Measurements from ENCODE around the gene TMEM53.

TMEM53 gene

GRCh38 chr1:44721485-44722361, 47.4 kb upstream of the TMEM53 start:
- no peak overlapping the region for H3K14ac ChIP-seq (ENCODE audit: low read length)
- H3K9me3 ChIP-seq (replicated peaks in 1 of 2; ENCODE audit: control insufficient read depth in 2 of 2, insufficient read depth in 1 of 2, low read depth in 1 of 2, low read length in 2 of 2), result no peaks in the 10 kb centered on the region
- H3K4me1 ChIP-seq (ENCODE audit: control insufficient read depth in 2 of 2, insufficient read depth in 1 of 2, low read depth in 1 of 2, low read length in 2 of 2), result peaks cover 0 to 3% of the 10 kb centered on the region in 2 donors
- no peaks in the 10 kb centered on the region for H3K36me3 ChIP-seq (replicated peaks in 1 of 2; ENCODE audit: control insufficient read depth in 2 of 2, insufficient read depth in 2 of 2, low read length in 2 of 2)
- H2AK5ac ChIP-seq (ENCODE audit: low read depth, low read length), result no peak overlapping the region
- no peak overlapping the region for H2BK120ac ChIP-seq (ENCODE audit: low read depth, low read length)
- no peak overlapping the region for H3K9ac ChIP-seq (ENCODE audit: low read depth, low read length, poor library complexity)
- no peak overlapping the region for H2BK12ac ChIP-seq (ENCODE audit: low read length)
- no peak overlapping the region for H2BK15ac ChIP-seq (ENCODE audit: low read length)
- H3K18ac ChIP-seq (ENCODE audit: low read length), result no peak overlapping the region
- no peaks in the 10 kb centered on the region for H3K27me3 ChIP-seq (ENCODE audit: control insufficient read depth in 3 of 3, insufficient read depth in 3 of 3, low read depth in 1 of 3, low read length in 3 of 3)
- H3K27ac ChIP-seq (replicated peaks; ENCODE audit: low read length), result no peak overlapping the region
- no peak for DNase-seq (ENCODE audit: low spot score)
- no CpG with 5 or more reads among the region's 14 CpGs for WGBS, 2 donors (ENCODE audit: extremely low coverage in 2 of 2, insufficient read length in 2 of 2, insufficient replicate concordance in 1 of 2)
- H2AFZ ChIP-seq (ENCODE audit: low read length), result peak overlapping the region; percentile 12
- no peak overlapping the region for H2BK5ac ChIP-seq (ENCODE audit: low read length)
- no peak overlapping the region for H3K4ac ChIP-seq (ENCODE audit: low read length)
- no peak overlapping the region for H4K91ac ChIP-seq (ENCODE audit: low read depth, low read length, poor library complexity)
- peak overlapping the region; percentile 100 for H3K23ac ChIP-seq (ENCODE audit: low read depth, low read length, poor library complexity)
- H4K8ac ChIP-seq (ENCODE audit: low read depth, low read length), result no peak overlapping the region
- H3K4me3 ChIP-seq (ENCODE audit: low read length in 2 of 2), result no peak overlapping the region
- no peaks in the 10 kb centered on the region for H3K79me1 ChIP-seq (ENCODE audit: low read depth, low read length)
- H3K4me2 ChIP-seq (ENCODE audit: insufficient read depth, low read length, poor library complexity, severe bottlenecking), result no peak overlapping the region

- Histone ChIP-seq H3K4me1 (ENCODE audit: control insufficient read depth in 2 of 2, insufficient read depth in 1 of 2, low read depth in 1 of 2, low read length in 2 of 2) (peaks cover 0 to 3% of the 10 kb centered on the region in 2 donors), H3K4ac (ENCODE audit: low read length) (no peak overlapping the region)
- no peak for DNase-seq (ENCODE audit: low spot score)
Measured at GRCh38 chr1:44720281-44720680, 46.0 kb upstream of the TMEM53 start.

GRCh38 chr1:44719318-44719717, 45.0 kb upstream of the TMEM53 start:
- Histone ChIP-seq H3K4me3 (ENCODE audit: low read length in 2 of 2) (no peak overlapping the region), H3K4ac (ENCODE audit: low read length) (no peak overlapping the region), H3K36me3 (replicated peaks in 1 of 2; ENCODE audit: control insufficient read depth in 2 of 2, insufficient read depth in 2 of 2, low read length in 2 of 2) (no peaks in the 10 kb centered on the region), H4K91ac (ENCODE audit: low read depth, low read length, poor library complexity) (no peak overlapping the region), H3K9me3 (replicated peaks in 1 of 2; ENCODE audit: control insufficient read depth in 2 of 2, insufficient read depth in 1 of 2, low read depth in 1 of 2, low read length in 2 of 2) (no peaks in the 10 kb centered on the region), H3K79me1 (ENCODE audit: low read depth, low read length) (no peaks in the 10 kb centered on the region), H2BK12ac (ENCODE audit: low read length) (no peak overlapping the region), H2BK5ac (ENCODE audit: low read length) (no peak overlapping the region), H3K27ac (replicated peaks; ENCODE audit: low read length) (no peak overlapping the region), H3K14ac (ENCODE audit: low read length) (no peak overlapping the region), H3K27me3 (ENCODE audit: control insufficient read depth in 3 of 3, insufficient read depth in 3 of 3, low read depth in 1 of 3, low read length in 3 of 3) (no peaks in the 10 kb centered on the region), H3K23ac (ENCODE audit: low read depth, low read length, poor library complexity) (no peak overlapping the region), H2BK15ac (ENCODE audit: low read length) (no peak overlapping the region), H3K4me1 (ENCODE audit: control insufficient read depth in 2 of 2, insufficient read depth in 1 of 2, low read depth in 1 of 2, low read length in 2 of 2) (peaks cover 0 to 3% of the 10 kb centered on the region in 2 donors), H3K4me2 (ENCODE audit: insufficient read depth, low read length, poor library complexity, severe bottlenecking) (no peak overlapping the region), H2AK5ac (ENCODE audit: low read depth, low read length) (no peak overlapping the region), H4K8ac (ENCODE audit: low read depth, low read length) (no peak overlapping the region), H3K9ac (ENCODE audit: low read depth, low read length, poor library complexity) (no peak overlapping the region), H2BK120ac (ENCODE audit: low read depth, low read length) (no peak overlapping the region), H3K18ac (ENCODE audit: low read length) (no peak overlapping the region), H2AFZ (ENCODE audit: low read length) (no peak overlapping the region)
- DNase-seq (ENCODE audit: low spot score), result no peak
- no CpG with 5 or more reads among the region's 5 CpGs for WGBS, 2 donors (ENCODE audit: extremely low coverage in 2 of 2, insufficient read length in 2 of 2, insufficient replicate concordance in 1 of 2)

More at GRCh38 chr1:44720281-44720680, 46.0 kb upstream of the TMEM53 start:
- no peaks in the 10 kb centered on the region for H3K79me1 ChIP-seq (ENCODE audit: low read depth, low read length)
- H4K91ac ChIP-seq (ENCODE audit: low read depth, low read length, poor library complexity), result no peak overlapping the region
- H2AK5ac ChIP-seq (ENCODE audit: low read depth, low read length), result no peak overlapping the region
- H3K27ac ChIP-seq (replicated peaks; ENCODE audit: low read length), result no peak overlapping the region
- H2BK15ac ChIP-seq (ENCODE audit: low read length), result no peak overlapping the region
- H3K27me3 ChIP-seq (ENCODE audit: control insufficient read depth in 3 of 3, insufficient read depth in 3 of 3, low read depth in 1 of 3, low read length in 3 of 3), result no peaks in the 10 kb centered on the region
- no peak overlapping the region for H2BK120ac ChIP-seq (ENCODE audit: low read depth, low read length)
- no peak overlapping the region for H2BK5ac ChIP-seq (ENCODE audit: low read length)
- H3K4me3 ChIP-seq (ENCODE audit: low read length in 2 of 2), result no peak overlapping the region
- H4K8ac ChIP-seq (ENCODE audit: low read depth, low read length), result no peak overlapping the region
- H2AFZ ChIP-seq (ENCODE audit: low read length), result no peak overlapping the region
- H3K14ac ChIP-seq (ENCODE audit: low read length), result no peak overlapping the region
- no peak overlapping the region for H3K9ac ChIP-seq (ENCODE audit: low read depth, low read length, poor library complexity)
- H3K18ac ChIP-seq (ENCODE audit: low read length), result no peak overlapping the region
- H3K23ac ChIP-seq (ENCODE audit: low read depth, low read length, poor library complexity), result no peak overlapping the region
- WGBS, 2 donors (ENCODE audit: extremely low coverage in 2 of 2, insufficient read length in 2 of 2, insufficient replicate concordance in 1 of 2), result no CpG with 5 or more reads among the region's 4 CpGs
- no peak overlapping the region for H2BK12ac ChIP-seq (ENCODE audit: low read length)
- H3K9me3 ChIP-seq (replicated peaks in 1 of 2; ENCODE audit: control insufficient read depth in 2 of 2, insufficient read depth in 1 of 2, low read depth in 1 of 2, low read length in 2 of 2), result no peaks in the 10 kb centered on the region
- no peaks in the 10 kb centered on the region for H3K36me3 ChIP-seq (replicated peaks in 1 of 2; ENCODE audit: control insufficient read depth in 2 of 2, insufficient read depth in 2 of 2, low read length in 2 of 2)
- H3K4me2 ChIP-seq (ENCODE audit: insufficient read depth, low read length, poor library complexity, severe bottlenecking), result no peak overlapping the region

- DNase-seq (ENCODE audit: low spot score), result no peak
- H2BK15ac ChIP-seq (ENCODE audit: low read length), result no peak overlapping the region
Measured at GRCh38 chr1:44718091-44718490, 43.8 kb upstream of the TMEM53 start.

More at GRCh38 chr1:44718091-44718490, 43.8 kb upstream of the TMEM53 start:
- no peak overlapping the region for H2BK120ac ChIP-seq (ENCODE audit: low read depth, low read length)
- H3K4me3 ChIP-seq (ENCODE audit: low read length in 2 of 2), result no peak overlapping the region
- H3K27ac ChIP-seq (replicated peaks; ENCODE audit: low read length), result no peak overlapping the region
- H3K4me1 ChIP-seq (ENCODE audit: control insufficient read depth in 2 of 2, insufficient read depth in 1 of 2, low read depth in 1 of 2, low read length in 2 of 2), result peaks cover 0 to 3% of the 10 kb centered on the region in 2 donors
- H2BK12ac ChIP-seq (ENCODE audit: low read length), result no peak overlapping the region
- no peak overlapping the region for H3K23ac ChIP-seq (ENCODE audit: low read depth, low read length, poor library complexity)
- no peaks in the 10 kb centered on the region for H3K27me3 ChIP-seq (ENCODE audit: control insufficient read depth in 3 of 3, insufficient read depth in 3 of 3, low read depth in 1 of 3, low read length in 3 of 3)
- no peak overlapping the region for H2AFZ ChIP-seq (ENCODE audit: low read length)
- H2BK5ac ChIP-seq (ENCODE audit: low read length), result no peak overlapping the region
- H3K18ac ChIP-seq (ENCODE audit: low read length), result no peak overlapping the region
- H3K79me1 ChIP-seq (ENCODE audit: low read depth, low read length), result no peaks in the 10 kb centered on the region
- no peaks in the 10 kb centered on the region for H3K9me3 ChIP-seq (replicated peaks in 1 of 2; ENCODE audit: control insufficient read depth in 2 of 2, insufficient read depth in 1 of 2, low read depth in 1 of 2, low read length in 2 of 2)
- H4K8ac ChIP-seq (ENCODE audit: low read depth, low read length), result no peak overlapping the region
- H3K9ac ChIP-seq (ENCODE audit: low read depth, low read length, poor library complexity), result no peak overlapping the region
- no peak overlapping the region for H3K14ac ChIP-seq (ENCODE audit: low read length)
- H2AK5ac ChIP-seq (ENCODE audit: low read depth, low read length), result no peak overlapping the region
- H4K91ac ChIP-seq (ENCODE audit: low read depth, low read length, poor library complexity), result no peak overlapping the region
- no CpG with 5 or more reads among the region's 6 CpGs for WGBS, 2 donors (ENCODE audit: extremely low coverage in 2 of 2, insufficient read length in 2 of 2, insufficient replicate concordance in 1 of 2)
- H3K4ac ChIP-seq (ENCODE audit: low read length), result no peak overlapping the region
- no peak overlapping the region for H3K4me2 ChIP-seq (ENCODE audit: insufficient read depth, low read length, poor library complexity, severe bottlenecking)
- H3K36me3 ChIP-seq (replicated peaks in 1 of 2; ENCODE audit: control insufficient read depth in 2 of 2, insufficient read depth in 2 of 2, low read length in 2 of 2), result no peaks in the 10 kb centered on the region

All from neuronal stem cell (in vitro differentiated cells).